Measurements from ENCODE around the gene LRCH1. TPM values are rescaled to one million over a fixed set of nuclear protein-coding genes. Genes with fewer than 3 reads are reported as not detected.

Gene LRCH1
- total and polyA plus RNA-seq, 2 experiments from 2014 or later, result 3.9 to 9.2 TPM

GRCh38 chr13:46683676-46684260 lies 130.8 kb downstream of the LRCH1 start:
- Mint-ChIP-seq H3K4me3 (no peak overlapping the region), H3K27ac (no peak overlapping the region; the same call in none of the 2 replicates), H3K4me1 (peaks cover 37% of the 10 kb centered on the region), H3K36me3 (ENCODE audit: low read depth) (no peaks in the 10 kb centered on the region), H3K9me3 (no peaks in the 10 kb centered on the region), H3K27me3 (ENCODE audit: insufficient read depth, low read depth, poor library complexity) (peaks cover 2% of the 10 kb centered on the region)
- Histone ChIP-seq H4K20me1 (replicated peaks; ENCODE audit: insufficient read depth) (no peaks in the 10 kb centered on the region; the same call in 1 of the 2 replicates), H3K36me3 (ENCODE audit: insufficient read depth) (no peaks in the 10 kb centered on the region), H3K27me3 (ENCODE audit: insufficient read depth) (no peaks in the 10 kb centered on the region), H3K4me1 (ENCODE audit: insufficient read depth) (peaks cover 30% of the 10 kb centered on the region), H2AFZ (no peak overlapping the region), H3K4me2 (no peak overlapping the region), H3K9me2 (ENCODE audit: insufficient read depth) (no peaks in the 10 kb centered on the region), H3K4me3 (no peak overlapping the region), H3F3A (replicated peaks; ENCODE audit: low read depth) (no peaks in the 10 kb centered on the region), H3K27ac (ENCODE audit: low read depth) (peak overlapping the region; percentile 36; the same call in 1 of the 2 replicates), H3K79me2 (replicated peaks; ENCODE audit: insufficient read depth) (no peaks in the 10 kb centered on the region)
- no peak for ATAC-seq
- TF ChIP-seq, protein P1, sequence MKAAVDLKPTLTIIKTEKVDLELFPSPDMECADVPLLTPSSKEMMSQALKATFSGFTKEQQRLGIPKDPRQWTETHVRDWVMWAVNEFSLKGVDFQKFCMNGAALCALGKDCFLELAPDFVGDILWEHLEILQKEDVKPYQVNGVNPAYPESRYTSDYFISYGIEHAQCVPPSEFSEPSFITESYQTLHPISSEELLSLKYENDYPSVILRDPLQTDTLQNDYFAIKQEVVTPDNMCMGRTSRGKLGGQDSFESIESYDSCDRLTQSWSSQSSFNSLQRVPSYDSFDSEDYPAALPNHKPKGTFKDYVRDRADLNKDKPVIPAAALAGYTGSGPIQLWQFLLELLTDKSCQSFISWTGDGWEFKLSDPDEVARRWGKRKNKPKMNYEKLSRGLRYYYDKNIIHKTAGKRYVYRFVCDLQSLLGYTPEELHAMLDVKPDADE (IDR thresholded peaks at IDR 0.05), result no peak
- TF ChIP-seq ZNF114 (CRISPR knock-in tag; IDR thresholded peaks at IDR 0.05) (no peak), JUNB (IDR thresholded peaks at IDR 0.05; ENCODE audit: unreplicated experiment) (no peak), NANOG (IDR thresholded peaks at IDR 0.05; ENCODE audit: borderline replicate concordance) (no peak), CREB1 (CRISPR knock-in tag; IDR thresholded peaks at IDR 0.05; ENCODE audit: low read depth) (no peak), POLR2AphosphoS5 (IDR thresholded peaks at IDR 0.05; ENCODE audit: low read depth) (no peak), ZNF331 (CRISPR knock-in tag; IDR thresholded peaks at IDR 0.05; ENCODE audit: low read depth) (no peak), EZH2phosphoT487 (IDR thresholded peaks at IDR 0.05; ENCODE audit: unreplicated experiment) (no peak), REST (IDR thresholded peaks at IDR 0.05; ENCODE audit: unreplicated experiment) (no peak), CTCF (conservative IDR thresholded peaks at IDR 0.05; ENCODE audit: low read depth in 2 of 2) (no peak), EZH2 (IDR thresholded peaks at IDR 0.05; ENCODE audit: low read depth, unreplicated experiment) (no peak), STAT1 (IDR thresholded peaks at IDR 0.05; ENCODE audit: unreplicated experiment) (no peak)
- TF ChIP-seq, protein P2, sequence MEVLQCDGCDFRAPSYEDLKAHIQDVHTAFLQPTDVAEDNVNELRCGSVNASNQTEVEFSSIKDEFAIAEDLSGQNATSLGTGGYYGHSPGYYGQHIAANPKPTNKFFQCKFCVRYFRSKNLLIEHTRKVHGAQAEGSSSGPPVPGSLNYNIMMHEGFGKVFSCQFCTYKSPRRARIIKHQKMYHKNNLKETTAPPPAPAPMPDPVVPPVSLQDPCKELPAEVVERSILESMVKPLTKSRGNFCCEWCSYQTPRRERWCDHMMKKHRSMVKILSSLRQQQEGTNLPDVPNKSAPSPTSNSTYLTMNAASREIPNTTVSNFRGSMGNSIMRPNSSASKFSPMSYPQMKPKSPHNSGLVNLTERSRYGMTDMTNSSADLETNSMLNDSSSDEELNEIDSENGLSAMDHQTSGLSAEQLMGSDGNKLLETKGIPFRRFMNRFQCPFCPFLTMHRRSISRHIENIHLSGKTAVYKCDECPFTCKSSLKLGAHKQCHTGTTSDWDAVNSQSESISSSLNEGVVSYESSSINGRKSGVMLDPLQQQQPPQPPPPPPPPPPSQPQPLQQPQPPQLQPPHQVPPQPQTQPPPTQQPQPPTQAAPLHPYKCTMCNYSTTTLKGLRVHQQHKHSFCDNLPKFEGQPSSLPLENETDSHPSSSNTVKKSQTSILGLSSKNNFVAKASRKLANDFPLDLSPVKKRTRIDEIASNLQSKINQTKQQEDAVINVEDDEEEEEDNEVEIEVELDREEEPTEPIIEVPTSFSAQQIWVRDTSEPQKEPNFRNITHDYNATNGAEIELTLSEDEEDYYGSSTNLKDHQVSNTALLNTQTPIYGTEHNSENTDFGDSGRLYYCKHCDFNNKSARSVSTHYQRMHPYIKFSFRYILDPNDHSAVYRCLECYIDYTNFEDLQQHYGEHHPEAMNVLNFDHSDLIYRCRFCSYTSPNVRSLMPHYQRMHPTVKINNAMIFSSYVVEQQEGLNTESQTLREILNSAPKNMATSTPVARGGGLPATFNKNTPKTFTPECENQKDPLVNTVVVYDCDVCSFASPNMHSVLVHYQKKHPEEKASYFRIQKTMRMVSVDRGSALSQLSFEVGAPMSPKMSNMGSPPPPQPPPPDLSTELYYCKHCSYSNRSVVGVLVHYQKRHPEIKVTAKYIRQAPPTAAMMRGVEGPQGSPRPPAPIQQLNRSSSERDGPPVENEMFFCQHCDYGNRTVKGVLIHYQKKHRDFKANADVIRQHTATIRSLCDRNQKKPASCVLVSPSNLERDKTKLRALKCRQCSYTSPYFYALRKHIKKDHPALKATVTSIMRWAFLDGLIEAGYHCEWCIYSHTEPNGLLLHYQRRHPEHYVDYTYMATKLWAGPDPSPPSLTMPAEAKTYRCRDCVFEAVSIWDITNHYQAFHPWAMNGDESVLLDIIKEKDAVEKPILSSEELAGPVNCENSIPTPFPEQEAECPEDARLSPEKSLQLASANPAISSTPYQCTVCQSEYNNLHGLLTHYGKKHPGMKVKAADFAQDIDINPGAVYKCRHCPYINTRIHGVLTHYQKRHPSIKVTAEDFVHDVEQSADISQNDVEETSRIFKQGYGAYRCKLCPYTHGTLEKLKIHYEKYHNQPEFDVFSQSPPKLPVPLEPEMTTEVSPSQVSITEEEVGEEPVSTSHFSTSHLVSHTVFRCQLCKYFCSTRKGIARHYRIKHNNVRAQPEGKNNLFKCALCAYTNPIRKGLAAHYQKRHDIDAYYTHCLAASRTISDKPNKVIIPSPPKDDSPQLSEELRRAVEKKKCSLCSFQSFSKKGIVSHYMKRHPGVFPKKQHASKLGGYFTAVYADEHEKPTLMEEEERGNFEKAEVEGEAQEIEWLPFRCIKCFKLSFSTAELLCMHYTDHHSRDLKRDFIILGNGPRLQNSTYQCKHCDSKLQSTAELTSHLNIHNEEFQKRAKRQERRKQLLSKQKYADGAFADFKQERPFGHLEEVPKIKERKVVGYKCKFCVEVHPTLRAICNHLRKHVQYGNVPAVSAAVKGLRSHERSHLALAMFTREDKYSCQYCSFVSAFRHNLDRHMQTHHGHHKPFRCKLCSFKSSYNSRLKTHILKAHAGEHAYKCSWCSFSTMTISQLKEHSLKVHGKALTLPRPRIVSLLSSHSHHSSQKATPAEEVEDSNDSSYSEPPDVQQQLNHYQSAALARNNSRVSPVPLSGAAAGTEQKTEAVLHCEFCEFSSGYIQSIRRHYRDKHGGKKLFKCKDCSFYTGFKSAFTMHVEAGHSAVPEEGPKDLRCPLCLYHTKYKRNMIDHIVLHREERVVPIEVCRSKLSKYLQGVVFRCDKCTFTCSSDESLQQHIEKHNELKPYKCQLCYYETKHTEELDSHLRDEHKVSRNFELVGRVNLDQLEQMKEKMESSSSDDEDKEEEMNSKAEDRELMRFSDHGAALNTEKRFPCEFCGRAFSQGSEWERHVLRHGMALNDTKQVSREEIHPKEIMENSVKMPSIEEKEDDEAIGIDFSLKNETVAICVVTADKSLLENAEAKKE (CRISPR knock-in tag; IDR thresholded peaks at IDR 0.05), result no peak
- no peak for DNase-seq (ENCODE audit: low spot score)
